Lower lobe of right lung (tissue), 2 donors: ENCODE measurements around the gene FGD5. TPM values are rescaled to one million over a fixed set of nuclear protein-coding genes. Genes with fewer than 3 reads are reported as not detected.

Experiments
- ATAC-seq, 2 donors: fragments of 200-7000 bp; cut with Tn5 transposase; one replicate each; pipeline ENCODE4 v1.9.1; 2020 to 2022; ENCODE audit warnings: mild to moderate bottlenecking in 2 of 2, moderate library complexity in 2 of 2
- DNase-seq: peaks from one replicate; pipeline ENCODE4 v3.0.0-alpha.2; 2020
- H3K27ac ChIP-seq: fragments of 200-600 bp; one replicate; pipeline ENCODE4 v1.8.0; 2022
- H3K27me3 ChIP-seq: fragments of 200-600 bp; one replicate; pipeline ENCODE4 v1.8.0; 2022; ENCODE audit warnings: low read depth
- H3K36me3 ChIP-seq: fragments of 200-600 bp; one replicate; pipeline ENCODE4 v1.8.0; 2022; ENCODE audit warnings: mild to moderate bottlenecking
- H3K4me1 ChIP-seq: fragments of 200-600 bp; one replicate; pipeline ENCODE4 v1.8.0; 2022
- H3K4me3 ChIP-seq: fragments of 200-600 bp; one replicate; pipeline ENCODE4 v1.8.0; 2022; ENCODE audit warnings: mild to moderate bottlenecking
- H3K9me3 ChIP-seq: fragments of 200-600 bp; one replicate; pipeline ENCODE4 v1.8.0; 2022
- CTCF ChIP-seq: fragments of 200-600 bp; IDR thresholded peaks from one replicate; pipeline ENCODE4 v1.8.0; 2022; ENCODE audit warnings: antibody characterized with exemption, mild to moderate bottlenecking
- intact Hi-C: fragments of 100-400 bp; cut with DNase I; formaldehyde crosslinking; loops from one replicate; pipeline ENCODE4 v1.11.0; 2022
- total RNA-seq: library from RNA; stranded (reverse); fragmentation: NEBNext Ultra II Directional; extraction: Animal tissue kit (Norgen Biotek cat#: 25700); gene quantifications from one replicate; pipeline ENCODE4 v1.2.1, GENCODE V29; 2021
- donor health status: DM: no; HTN: yes; CAD: no; lungs with severe emphysema.

FGD5 gene
- total RNA-seq, 1 donor from 2014 or later: 85.0 TPM

- Histone ChIP-seq H3K4me3 (no peak overlapping the region), H3K27me3 (no peaks in the 10 kb centered on the region), H3K4me1 (peaks cover 62% of the 10 kb centered on the region), H3K9me3 (no peaks in the 10 kb centered on the region), H3K36me3 (peaks cover 3% of the 10 kb centered on the region), H3K27ac (no peak overlapping the region)
- intact Hi-C loops: no loop called here
- DNase-seq: no peak
- TF ChIP-seq CTCF: no peak
- ATAC-seq: no peak
Observed at GRCh38 chr3:14870783-14871060, 52.0 kb downstream of the FGD5 start.

- H3K36me3 ChIP-seq: peaks cover 3% of the 10 kb centered on the region
- no peak for DNase-seq
- peak overlapping the region; percentile 21 for H3K27ac ChIP-seq
- no peak overlapping the region for H3K4me3 ChIP-seq
- peaks cover 70% of the 10 kb centered on the region for H3K4me1 ChIP-seq
- H3K9me3 ChIP-seq: no peaks in the 10 kb centered on the region
- peak in 1 of 2 donors; percentile 13 for ATAC-seq
- intact Hi-C loops: no loop called here
- no peaks in the 10 kb centered on the region for H3K27me3 ChIP-seq
- no peak for TF ChIP-seq CTCF
Observed at GRCh38 chr3:14871456-14872200, 52.9 kb downstream of the FGD5 start.

- Histone ChIP-seq H3K4me3 (no peak overlapping the region), H3K9me3 (no peaks in the 10 kb centered on the region), H3K4me1 (peaks cover 81% of the 10 kb centered on the region), H3K36me3 (peaks cover 3% of the 10 kb centered on the region), H3K27ac (peak overlapping the region; percentile 21), H3K27me3 (no peaks in the 10 kb centered on the region)
- ATAC-seq: no peak
- intact Hi-C loops: no loop called here
- no peak for TF ChIP-seq CTCF
- DNase-seq: no peak
Observed at GRCh38 chr3:14872706-14873105, 53.9 kb downstream of the FGD5 start.

DNA sequence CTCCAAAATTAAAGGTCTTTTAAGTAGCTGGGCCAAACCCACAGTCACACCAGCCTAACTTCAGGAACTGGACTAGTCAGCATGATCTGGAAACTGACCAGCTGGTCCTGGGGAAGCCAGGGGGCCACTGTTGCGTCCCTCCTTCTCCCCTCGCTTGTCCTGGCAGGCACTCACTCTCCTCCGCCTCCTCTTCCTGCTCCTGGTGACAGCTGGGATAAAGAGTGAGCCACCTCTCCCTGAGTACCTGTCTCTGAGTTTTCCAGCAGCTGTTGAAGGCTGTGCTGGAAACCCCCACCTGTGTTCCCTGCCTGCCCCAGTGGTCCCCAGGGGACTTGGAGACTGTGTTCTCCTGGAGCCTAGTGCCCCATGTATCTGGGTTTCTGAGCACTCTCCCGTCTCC lies 56.0 kb downstream of the FGD5 start:
- Histone ChIP-seq H3K27me3 (no peaks in the 10 kb centered on the region), H3K4me3 (no peak overlapping the region), H3K9me3 (no peaks in the 10 kb centered on the region), H3K36me3 (peaks cover 3% of the 10 kb centered on the region), H3K27ac (peak overlapping the region; percentile 54), H3K4me1 (peaks cover 84% of the 10 kb centered on the region)
- DNase-seq (no peak), ATAC-seq (no peak)
- no peak for TF ChIP-seq CTCF
- intact Hi-C loops: no loop called here

GRCh38 chr3:14875411-14876175 lies 56.8 kb downstream of the FGD5 start:
- H3K4me3 ChIP-seq: no peak overlapping the region
- intact Hi-C loops: no loop called here
- no peak for ATAC-seq
- no peaks in the 10 kb centered on the region for H3K9me3 ChIP-seq
- H3K36me3 ChIP-seq: no peaks in the 10 kb centered on the region
- no peak for DNase-seq
- no peaks in the 10 kb centered on the region for H3K27me3 ChIP-seq
- no peak for TF ChIP-seq CTCF
- peaks cover 92% of the 10 kb centered on the region for H3K4me1 ChIP-seq
- peak overlapping the region; percentile 54 for H3K27ac ChIP-seq
